Smooth muscle cell (in vitro differentiated cells): ENCODE data around the gene SPAAR. TPM values are rescaled to one million over a fixed set of nuclear protein-coding genes. Genes with fewer than 3 reads are reported as not detected.
"Not testable (repeated sequence)": the region's sequence is repeated elsewhere in the genome, so short reads cannot be mapped to it uniquely, and the experiment has no call there.

Experiments used
- DNase-seq: peaks from one replicate; lab custom pipeline; 2025; ENCODE audit not compliant: unreplicated experiment; lab: John Stamatoyannopoulos, UW
- H2AFZ ChIP-seq: fragments of 200-600 bp; sonication (generic); 2 replicates; pipeline ENCODE4 v1.6.0; 2016; ENCODE audit warnings: antibody characterized with exemption, low read depth, mild to moderate bottlenecking
- H3F3A ChIP-seq: fragments of 200-600 bp; sonication (generic); 2 replicates; pipeline ENCODE4 v1.6.0; 2017; ENCODE audit warnings: antibody characterized with exemption, low read depth
- H3K27ac ChIP-seq: fragments of 200-600 bp; sonication (generic); 2 replicates; pipeline ENCODE4 v1.5.1; 2016; ENCODE audit warnings: low read depth, mild to moderate bottlenecking
- H3K27me3 ChIP-seq: fragments of 200-600 bp; sonication (generic); 2 replicates; pipeline ENCODE4 v1.6.1; 2016; ENCODE audit warnings: low read depth, mild to moderate bottlenecking
- H3K36me3 ChIP-seq: fragments of 200-600 bp; sonication (generic); 2 replicates; pipeline ENCODE4 v1.5.1; 2016; ENCODE audit warnings: low read depth
- H3K4me1 ChIP-seq: fragments of 200-600 bp; sonication (generic); 2 replicates; pipeline ENCODE4 v1.5.1; 2016; ENCODE audit warnings: low read depth
- H3K4me2 ChIP-seq: fragments of 200-600 bp; sonication (generic); 2 replicates; pipeline ENCODE4 v1.6.0; 2016; ENCODE audit warnings: mild to moderate bottlenecking
- H3K4me3 ChIP-seq: fragments of 200-600 bp; sonication (generic); 2 replicates; pipeline ENCODE4 v1.5.1; 2016; ENCODE audit warnings: mild to moderate bottlenecking
- H3K79me2 ChIP-seq: fragments of 200-600 bp; sonication (generic); 2 replicates; pipeline ENCODE4 v1.6.0; 2016; ENCODE audit warnings: low read depth, mild to moderate bottlenecking
- H3K9ac ChIP-seq: fragments of 200-600 bp; sonication (generic); 2 replicates; pipeline ENCODE4 v1.6.0; 2016; ENCODE audit warnings: low read depth
- H3K9me3 ChIP-seq: fragments of 200-600 bp; sonication (generic); replicated peaks from 2 replicates; pipeline ENCODE4 v1.5.1; 2016; ENCODE audit warnings: low read depth
- H4K20me1 ChIP-seq: fragments of 200-600 bp; sonication (generic); 2 replicates; pipeline ENCODE4 v1.6.0; 2016; ENCODE audit warnings: low read depth
- WGBS: methylation state at CpG from one replicate; pipeline ENCODE4 v1.1.7; 2016; ENCODE audit warnings: low lambda C conversion rate; 5-methylcytosine and 5-hydroxymethylcytosine counted together
- polyA plus RNA-seq: library from polyadenylated mRNA; unstranded; fragments of >200 nt; fragmentation: Nextera tagmentation; extraction: Ambion mirVana; gene quantifications from 2 replicates; pipeline ENCODE4 v1.2.1, GENCODE V29; 2016
- total RNA-seq: library from RNA; depleted of rRNA; stranded (reverse); fragments of >200 nt; gene quantifications from 2 replicates; pipeline ENCODE4 v1.2.3, GENCODE V29; 2014
- TF ChIP-seq, protein P1 (sequence below): fragments of 200-600 bp; sonication (generic); IDR thresholded peaks from 2 replicates; pipeline ENCODE4 v1.5.1; 2017; ENCODE audit warnings: borderline replicate concordance, mild to moderate bottlenecking, antibody characterized with exemption; ENCODE audit not compliant: insufficient read depth, poor library complexity, severe bottlenecking

Gene SPAAR
- total and polyA plus RNA-seq, 2 experiments from 2014 or later = 0.26 TPM; not detected in 1

DNA sequence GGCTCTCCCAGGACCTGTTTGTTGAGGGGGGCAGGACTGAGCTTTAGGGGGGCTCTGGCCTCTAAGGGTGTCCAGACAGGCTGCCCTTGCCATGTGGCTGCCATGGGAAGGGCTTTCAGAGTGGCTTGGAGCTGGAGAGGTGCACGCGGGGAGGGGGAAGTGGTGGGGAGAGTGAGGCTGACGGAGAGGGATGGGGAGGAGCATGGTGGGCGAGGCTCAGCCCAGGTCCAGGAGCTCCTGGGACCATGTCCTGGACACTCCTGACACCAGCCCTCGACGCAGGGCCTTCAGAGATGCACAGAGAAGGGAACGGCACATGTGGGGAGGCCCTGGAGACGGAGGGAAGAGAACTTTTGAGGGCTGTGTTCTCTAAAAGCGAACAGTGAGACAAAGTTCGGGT lies 2.4 kb downstream of the SPAAR start:
- no peak for DNase-seq
- 89% methylated on average over 10 of the region's 10 CpGs for WGBS
- TF ChIP-seq, protein P1, sequence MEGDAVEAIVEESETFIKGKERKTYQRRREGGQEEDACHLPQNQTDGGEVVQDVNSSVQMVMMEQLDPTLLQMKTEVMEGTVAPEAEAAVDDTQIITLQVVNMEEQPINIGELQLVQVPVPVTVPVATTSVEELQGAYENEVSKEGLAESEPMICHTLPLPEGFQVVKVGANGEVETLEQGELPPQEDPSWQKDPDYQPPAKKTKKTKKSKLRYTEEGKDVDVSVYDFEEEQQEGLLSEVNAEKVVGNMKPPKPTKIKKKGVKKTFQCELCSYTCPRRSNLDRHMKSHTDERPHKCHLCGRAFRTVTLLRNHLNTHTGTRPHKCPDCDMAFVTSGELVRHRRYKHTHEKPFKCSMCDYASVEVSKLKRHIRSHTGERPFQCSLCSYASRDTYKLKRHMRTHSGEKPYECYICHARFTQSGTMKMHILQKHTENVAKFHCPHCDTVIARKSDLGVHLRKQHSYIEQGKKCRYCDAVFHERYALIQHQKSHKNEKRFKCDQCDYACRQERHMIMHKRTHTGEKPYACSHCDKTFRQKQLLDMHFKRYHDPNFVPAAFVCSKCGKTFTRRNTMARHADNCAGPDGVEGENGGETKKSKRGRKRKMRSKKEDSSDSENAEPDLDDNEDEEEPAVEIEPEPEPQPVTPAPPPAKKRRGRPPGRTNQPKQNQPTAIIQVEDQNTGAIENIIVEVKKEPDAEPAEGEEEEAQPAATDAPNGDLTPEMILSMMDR = no peak
- Histone ChIP-seq H3K4me2 (no peak overlapping the region), H3K9ac (no peak overlapping the region), H3K4me1 (peaks cover 24% of the 10 kb centered on the region), H3K36me3 (no peaks in the 10 kb centered on the region), H3K4me3 (no peak overlapping the region), H3K79me2 (no peaks in the 10 kb centered on the region), H3K9me3 (no peaks in the 10 kb centered on the region), H3K27me3 (no peaks in the 10 kb centered on the region), H3F3A (peaks cover 9% of the 10 kb centered on the region), H4K20me1 (no peaks in the 10 kb centered on the region), H2AFZ (no peak overlapping the region), H3K27ac (no peak overlapping the region)

DNA sequence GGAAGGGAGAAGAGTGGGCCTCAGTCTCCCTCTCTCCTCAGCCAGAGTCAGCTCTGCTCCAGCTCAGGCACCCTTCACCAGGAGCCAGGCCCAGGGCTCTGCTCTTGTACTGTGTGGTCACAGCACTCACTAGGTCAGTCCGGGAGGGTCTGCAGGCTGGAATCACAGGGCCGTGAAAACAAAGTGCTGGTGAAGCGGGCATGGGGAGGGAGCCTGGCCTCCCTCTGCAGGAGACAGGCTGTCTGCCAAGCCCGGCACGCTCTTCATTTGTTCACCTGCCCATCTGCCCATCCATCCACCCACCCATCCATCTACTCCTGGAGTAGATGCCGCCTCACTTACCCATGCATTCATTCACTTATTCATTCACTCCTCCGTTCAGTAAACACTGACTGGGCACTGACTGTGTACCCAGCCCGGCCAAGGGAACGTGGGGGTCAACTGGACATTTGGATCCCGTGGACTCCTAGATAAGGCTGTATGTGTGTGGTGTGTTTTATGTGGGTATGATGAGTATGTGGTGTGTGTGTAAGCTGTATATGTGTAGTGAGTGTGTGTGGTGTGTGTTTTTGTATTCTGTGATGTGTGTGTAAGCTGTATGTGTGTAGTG lies 3.6 kb downstream of the SPAAR start:
- no peak overlapping the region for H3K4me2 ChIP-seq
- H3K4me3 ChIP-seq = no peak overlapping the region
- H3K9me3 ChIP-seq = no peaks in the 10 kb centered on the region
- no peak overlapping the region for H3K9ac ChIP-seq
- no peaks in the 10 kb centered on the region for H3K36me3 ChIP-seq
- H3K79me2 ChIP-seq = no peaks in the 10 kb centered on the region
- no peaks in the 10 kb centered on the region for H3K27me3 ChIP-seq
- no peak overlapping the region for H3K27ac ChIP-seq
- H2AFZ ChIP-seq = no peak overlapping the region
- TF ChIP-seq, protein P1 = no peak
- no peaks in the 10 kb centered on the region for H3F3A ChIP-seq
- no peaks in the 10 kb centered on the region for H4K20me1 ChIP-seq
- 91% methylated on average over 10 of the region's 10 CpGs for WGBS
- DNase-seq = no peak
- peaks cover 12% of the 10 kb centered on the region for H3K4me1 ChIP-seq

DNA sequence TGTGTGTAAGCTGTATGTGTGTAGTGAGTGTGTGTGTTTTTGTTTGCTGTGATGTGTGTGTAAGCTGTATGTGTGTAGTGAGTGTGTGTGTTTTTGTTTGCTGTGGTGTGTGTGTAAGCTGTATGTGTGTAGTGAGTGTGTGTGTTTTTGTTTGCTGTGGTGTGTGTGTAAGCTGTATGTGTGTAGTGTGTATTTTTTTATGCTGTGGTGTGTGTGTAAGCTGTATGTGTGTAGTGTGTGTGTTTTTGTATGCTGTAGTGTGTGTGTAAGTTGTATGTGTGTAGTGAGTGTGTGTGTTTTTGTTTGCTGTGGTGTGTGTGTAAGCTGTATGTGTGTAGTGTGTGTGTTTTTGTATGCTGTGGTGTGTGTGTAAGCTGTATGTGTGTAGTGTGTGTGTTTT lies 4.1 kb downstream of the SPAAR start:
- not testable (repeated sequence) for H3K4me1 ChIP-seq, H4K20me1 ChIP-seq, H3K27ac ChIP-seq, H3K9ac ChIP-seq, H3K9me3 ChIP-seq, H2AFZ ChIP-seq, H3K27me3 ChIP-seq, H3K4me2 ChIP-seq, DNase-seq, H3K79me2 ChIP-seq, H3F3A ChIP-seq, H3K4me3 ChIP-seq, H3K36me3 ChIP-seq

DNA sequence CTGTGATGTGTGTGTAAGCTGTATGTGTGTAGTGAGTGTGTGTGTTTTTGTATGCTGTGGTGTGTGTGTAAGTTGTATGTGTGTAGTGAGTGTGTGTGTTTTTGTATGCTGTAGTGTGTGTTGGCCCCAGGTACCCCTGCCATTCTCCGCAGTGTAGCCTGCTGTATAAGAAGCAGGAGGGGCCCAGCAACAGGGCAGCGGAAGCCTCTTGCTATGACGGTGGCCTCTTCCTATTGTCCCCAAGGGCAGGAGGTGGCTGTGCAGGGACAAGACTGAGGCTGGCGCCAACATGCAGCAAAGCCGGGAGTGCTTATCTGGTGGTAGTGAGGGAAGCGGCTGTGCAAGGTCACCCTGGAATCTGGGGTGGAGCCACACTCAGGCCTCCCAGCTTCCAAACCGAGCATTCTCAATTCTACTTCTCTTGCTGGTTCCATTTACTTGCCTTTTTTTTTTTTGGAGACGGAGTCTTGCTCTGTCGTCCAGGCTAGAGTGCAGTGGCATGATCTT lies 5.1 kb downstream of the SPAAR start:
- H3K9me3 ChIP-seq = no peaks in the 10 kb centered on the region
- 27% methylated on average over 9 of the region's 9 CpGs for WGBS
- TF ChIP-seq, protein P1 = no peak
- no peaks in the 10 kb centered on the region for H3K36me3 ChIP-seq
- no peak for DNase-seq
- no peaks in the 10 kb centered on the region for H4K20me1 ChIP-seq
- no peaks in the 10 kb centered on the region for H3K27me3 ChIP-seq
- H2AFZ ChIP-seq = no peak overlapping the region
- no peak overlapping the region for H3K4me2 ChIP-seq
- peaks cover 2% of the 10 kb centered on the region for H3F3A ChIP-seq
- H3K4me3 ChIP-seq = no peak overlapping the region
- H3K79me2 ChIP-seq = no peaks in the 10 kb centered on the region
- H3K9ac ChIP-seq = no peak overlapping the region
- no peaks in the 10 kb centered on the region for H3K4me1 ChIP-seq
- no peak overlapping the region for H3K27ac ChIP-seq
